Ovary (tissue), 3 donors: ENCODE results near the gene FAM98B.

Experiments used
- CTCF ChIP-seq, 3 donors: fragments of 450-650 bp in 2 of 3; fragments of 200-600 bp in 1 of 3; IDR thresholded peaks; one replicate each; pipeline versions ENCODE4 v1.5.1 to v1.8.0; 2016 to 2022; ENCODE audit warnings: antibody characterized with exemption in 3 of 3, mild to moderate bottlenecking in 1 of 3
- EP300 ChIP-seq: sonication (generic); formaldehyde crosslinking; IDR thresholded peaks from one replicate; pipeline ENCODE4 v1.6.1; 2017; ENCODE audit warnings: antibody characterized with exemption
- donor health status: DM: no; HTN: no; CAD: no.

GRCh38 chr15:38482572-38482971, 28.6 kb downstream of the FAM98B start:
- TF ChIP-seq CTCF (IDR thresholded peaks at IDR 0.05): no peak
- TF ChIP-seq EP300: no peak
